ENCODE data around the gene KLF3. TPM values are rescaled to one million over a fixed set of nuclear protein-coding genes. Genes with fewer than 3 reads are reported as not detected.
A peak's percentile ranks its signal among the peaks of the same experiment; 100 is the strongest.

The KLF3 gene
- total RNA-seq, 2 donors from 2014 or later = 91.7 to 95.2 TPM

DNA sequence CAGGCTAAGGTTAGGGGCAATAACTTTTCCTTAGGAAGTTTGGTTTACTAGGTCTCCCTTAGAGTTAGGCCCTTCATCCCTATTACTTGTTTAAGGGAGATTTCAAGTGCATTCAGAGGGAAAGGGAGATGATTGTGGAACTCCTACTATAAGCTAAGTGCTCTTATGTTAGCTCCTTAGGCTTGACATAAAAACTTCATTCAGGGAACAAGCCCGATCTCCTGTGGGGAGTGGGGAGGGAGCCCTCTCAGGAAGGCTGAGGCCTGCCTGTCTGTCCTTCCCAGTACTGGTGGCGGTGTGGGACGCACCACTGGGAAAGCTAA is 8.0 kb downstream of the KLF3 start:
- H3K27ac Mint-ChIP-seq = peak overlapping the region; percentile 95
- H3K36me3 Mint-ChIP-seq (ENCODE audit: low read depth) = no peaks in the 10 kb centered on the region
- H3K4me1 Mint-ChIP-seq = peaks cover 74% of the 10 kb centered on the region
- no peak for DNase-seq
- H3K27me3 Mint-ChIP-seq = no peaks in the 10 kb centered on the region
- ATAC-seq = no peak
- H3K4me3 Mint-ChIP-seq = peak overlapping the region; percentile 89
- no peaks in the 10 kb centered on the region for H3K9me3 ChIP-seq (ENCODE audit: control insufficient read depth, low read length, poor library complexity, severe bottlenecking)

DNA sequence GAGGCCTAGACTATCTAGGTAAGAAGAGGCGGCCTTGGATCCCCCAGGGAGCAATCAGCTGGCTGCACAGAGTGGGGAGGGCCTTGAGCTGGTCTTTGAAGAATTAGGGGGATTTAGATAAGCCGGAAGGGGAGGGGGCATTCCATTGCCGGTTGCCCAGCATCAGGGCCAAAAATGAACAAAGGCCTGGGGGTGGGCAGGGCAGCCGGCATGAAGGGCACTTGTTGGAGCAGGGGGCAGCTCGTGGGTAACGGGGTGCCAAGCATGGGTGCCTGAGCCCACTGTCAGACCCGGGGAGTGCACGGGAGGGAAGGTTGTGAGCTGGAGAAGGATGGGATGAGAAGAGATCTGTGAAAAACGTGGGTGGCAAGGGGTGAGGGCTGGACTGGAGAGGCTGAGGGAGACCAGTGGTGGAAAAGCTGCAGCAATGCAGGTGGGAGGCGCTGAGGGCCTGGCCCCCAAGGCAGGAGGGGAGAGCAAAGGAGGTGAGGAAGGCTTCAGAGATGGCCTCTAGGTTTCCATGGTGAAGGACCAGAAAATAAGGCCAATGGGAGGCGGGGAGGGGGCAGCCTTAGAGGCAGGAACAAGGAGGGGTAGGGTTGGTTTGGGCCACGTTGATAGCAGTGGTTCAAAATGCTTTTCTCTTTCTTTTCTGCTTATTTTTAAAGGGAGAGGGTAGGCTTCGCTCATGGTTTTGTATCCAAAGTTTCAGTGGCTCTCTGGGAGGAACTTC is 8.6 kb downstream of the KLF3 start:
- H3K9me3 ChIP-seq (ENCODE audit: control insufficient read depth, low read length, poor library complexity, severe bottlenecking) = no peaks in the 10 kb centered on the region
- no peak for ATAC-seq
- Mint-ChIP-seq H3K27me3 (no peaks in the 10 kb centered on the region), H3K4me1 (peaks cover 72% of the 10 kb centered on the region), H3K36me3 (ENCODE audit: low read depth) (no peaks in the 10 kb centered on the region), H3K4me3 (peak overlapping the region; percentile 89), H3K27ac (peak overlapping the region; percentile 95)
- DNase-seq = no peak

DNA sequence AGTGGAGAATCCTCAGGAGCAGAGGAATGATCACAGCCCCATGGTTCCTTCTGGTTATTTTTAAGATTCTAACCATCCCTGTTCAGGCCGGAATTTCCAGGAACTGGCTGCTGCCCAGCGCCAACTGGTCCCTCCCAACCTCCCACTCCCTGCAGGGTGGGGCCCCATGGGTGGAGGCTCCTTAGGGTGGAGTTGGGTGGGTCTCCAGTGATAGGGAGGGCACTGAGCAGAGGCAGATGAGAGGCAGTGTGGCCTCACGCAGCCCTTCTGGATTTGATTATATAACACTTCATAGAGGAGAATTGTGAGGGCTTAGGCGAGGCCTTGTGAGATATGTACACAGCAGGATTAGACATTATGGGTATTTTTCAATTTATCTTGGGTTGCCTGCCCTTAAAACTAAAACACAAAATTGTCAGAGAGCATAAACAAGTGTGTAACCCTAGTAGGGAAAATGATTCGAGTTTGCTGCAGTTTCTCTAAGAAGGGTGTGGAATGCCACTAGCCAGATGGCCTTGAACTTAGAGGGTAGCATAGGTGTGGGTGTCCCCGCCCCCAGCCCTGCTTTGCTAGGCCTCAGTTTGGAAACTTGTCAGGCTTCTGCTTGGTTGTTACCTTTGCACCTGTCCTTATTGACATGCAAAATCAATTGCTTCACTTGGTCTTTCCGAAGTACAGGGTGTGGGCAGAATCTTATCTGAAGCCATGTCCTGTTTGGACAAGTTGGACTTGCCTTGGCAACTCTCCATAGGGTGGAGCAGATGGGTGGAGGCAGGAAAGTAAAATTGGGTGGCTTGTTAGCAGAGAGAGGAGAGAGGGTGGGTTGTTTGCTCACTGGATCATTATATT is 9.4 kb downstream of the KLF3 start:
- peak overlapping the region; percentile 89 for H3K4me3 Mint-ChIP-seq
- no peak for DNase-seq
- H3K9me3 ChIP-seq (ENCODE audit: control insufficient read depth, low read length, poor library complexity, severe bottlenecking) = no peaks in the 10 kb centered on the region

DNA sequence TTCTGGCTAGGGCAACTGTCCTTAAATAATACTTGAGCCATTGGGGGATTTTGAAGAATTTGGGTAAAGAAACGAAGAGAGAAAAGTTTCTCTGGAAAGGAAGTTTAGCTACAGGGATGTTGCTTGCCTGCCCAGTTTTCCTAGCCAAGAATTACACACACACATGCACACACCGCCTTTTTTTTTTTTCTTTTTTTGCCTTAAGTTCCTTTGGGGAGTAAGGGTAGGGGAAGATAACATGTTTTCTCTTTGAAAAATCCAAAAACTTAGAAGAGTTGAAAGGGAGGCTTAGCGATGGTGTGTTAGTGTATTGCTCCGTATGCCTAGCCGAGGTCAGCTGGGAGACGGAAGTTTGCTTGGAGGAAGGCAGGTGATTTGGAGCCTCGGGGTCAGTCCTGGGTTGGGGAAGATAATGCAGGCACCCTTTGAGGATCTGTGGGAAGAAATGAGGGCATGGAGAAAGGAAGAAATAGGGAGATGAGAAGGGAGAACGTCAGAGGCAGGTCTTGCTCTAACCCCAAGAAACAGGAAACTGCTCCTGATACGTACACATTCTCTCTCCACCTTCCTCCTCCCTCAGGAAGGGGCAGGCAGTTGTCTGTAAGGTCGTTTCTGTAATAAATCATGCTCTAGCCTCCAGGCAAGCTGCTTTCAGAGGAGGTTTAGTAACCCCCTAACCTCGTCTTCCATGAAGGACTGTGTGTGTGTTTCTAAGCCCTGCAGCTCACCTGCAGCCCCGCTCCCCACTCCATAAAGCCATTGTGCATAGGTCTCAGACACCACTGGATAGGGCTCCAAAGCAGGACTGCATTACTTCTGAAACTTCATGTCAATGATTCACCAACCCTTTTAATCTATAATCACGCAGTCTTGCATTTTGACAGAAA is 10.5 kb downstream of the KLF3 start:
- Mint-ChIP-seq H3K4me3 (peak overlapping the region; percentile 84), H3K36me3 (ENCODE audit: low read depth) (peaks cover 3% of the 10 kb centered on the region), H3K27ac (peak overlapping the region; percentile 95), H3K4me1 (peaks cover 82% of the 10 kb centered on the region), H3K27me3 (no peaks in the 10 kb centered on the region)
- ATAC-seq = peak; percentile 20
- no peaks in the 10 kb centered on the region for H3K9me3 ChIP-seq (ENCODE audit: control insufficient read depth, low read length, poor library complexity, severe bottlenecking)
- no peak for DNase-seq

More for the DNA sequence above, 9.4 kb downstream of the KLF3 start:
- Mint-ChIP-seq H3K4me1 (peaks cover 80% of the 10 kb centered on the region), H3K27ac (peak overlapping the region; percentile 95), H3K36me3 (ENCODE audit: low read depth) (no peaks in the 10 kb centered on the region), H3K27me3 (no peaks in the 10 kb centered on the region)
- ATAC-seq = peak; percentile 30

- H3K9me3 ChIP-seq (ENCODE audit: control insufficient read depth, low read length, poor library complexity, severe bottlenecking) = no peaks in the 10 kb centered on the region
- peak overlapping the region; percentile 95 for H3K27ac Mint-ChIP-seq
- H3K27me3 Mint-ChIP-seq = no peaks in the 10 kb centered on the region
- H3K4me1 Mint-ChIP-seq = peaks cover 78% of the 10 kb centered on the region
- peak overlapping the region; percentile 70 for H3K4me3 Mint-ChIP-seq
- peak; percentile 59 to 83 (median 66) for DNase-seq
- ATAC-seq = peak; percentile 78
- H3K36me3 Mint-ChIP-seq (ENCODE audit: low read depth) = peaks cover 3% of the 10 kb centered on the region
Observed at GRCh38 chr4:38675146-38676121, 11.4 kb downstream of the KLF3 start.

DNA sequence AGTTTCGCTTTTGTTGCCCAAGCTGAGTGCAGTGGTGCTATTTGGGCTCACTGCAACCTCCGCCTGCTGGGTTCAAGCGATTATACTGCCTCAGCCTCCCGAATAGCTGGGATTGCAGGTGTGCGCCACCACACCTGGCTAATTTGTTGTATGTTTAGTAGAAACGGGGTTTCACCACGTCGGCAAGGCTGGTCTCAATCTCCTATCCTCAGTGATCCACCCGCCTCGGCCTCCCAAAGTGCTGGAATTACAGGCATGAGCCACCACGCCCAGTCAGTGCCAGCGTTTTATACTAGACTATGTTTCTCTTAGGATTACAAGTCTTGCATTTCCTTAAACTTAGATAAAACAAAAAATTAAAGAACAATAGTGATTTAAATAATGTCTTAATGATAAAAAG is 13.0 kb downstream of the KLF3 start:
- H3K9me3 ChIP-seq (ENCODE audit: control insufficient read depth, low read length, poor library complexity, severe bottlenecking) = no peaks in the 10 kb centered on the region
- Mint-ChIP-seq H3K27ac (peak overlapping the region; percentile 32), H3K4me1 (peaks cover 68% of the 10 kb centered on the region), H3K4me3 (no peak overlapping the region), H3K27me3 (no peaks in the 10 kb centered on the region), H3K36me3 (ENCODE audit: low read depth) (peaks cover 6% of the 10 kb centered on the region)
- no peak for DNase-seq
- no peak for ATAC-seq

- Mint-ChIP-seq H3K27me3 (no peaks in the 10 kb centered on the region), H3K4me1 (peaks cover 66% of the 10 kb centered on the region), H3K36me3 (ENCODE audit: low read depth) (peaks cover 6% of the 10 kb centered on the region), H3K27ac (peak overlapping the region; percentile 32), H3K4me3 (no peak overlapping the region)
- no peak for ATAC-seq
- no peaks in the 10 kb centered on the region for H3K9me3 ChIP-seq (ENCODE audit: control insufficient read depth, low read length, poor library complexity, severe bottlenecking)
- DNase-seq = no peak
Observed at GRCh38 chr4:38677441-38677840, 13.4 kb downstream of the KLF3 start.

DNA sequence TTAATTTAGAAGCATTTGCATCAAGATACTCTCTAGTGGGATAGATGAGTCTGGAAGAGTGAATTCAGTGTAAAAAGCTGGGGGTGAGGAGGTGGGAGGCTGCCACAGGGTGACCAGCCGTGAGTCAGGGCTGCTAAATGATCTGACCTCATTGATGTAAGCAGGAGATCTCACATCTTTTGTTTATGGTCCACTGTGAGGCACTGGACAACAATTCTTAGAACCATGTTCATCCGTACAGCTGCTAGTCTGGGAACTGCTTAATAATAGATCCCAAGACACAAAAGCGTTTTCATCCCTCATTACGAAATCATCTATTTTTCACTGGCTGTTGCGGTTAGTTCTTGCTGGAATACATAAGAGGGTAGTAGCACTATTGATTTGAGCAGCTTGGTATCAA is 14.1 kb downstream of the KLF3 start:
- Mint-ChIP-seq H3K4me3 (no peak overlapping the region), H3K27ac (peak overlapping the region; percentile 78), H3K4me1 (peaks cover 62% of the 10 kb centered on the region), H3K36me3 (ENCODE audit: low read depth) (peaks cover 6% of the 10 kb centered on the region), H3K27me3 (no peaks in the 10 kb centered on the region)
- ATAC-seq (no peak), DNase-seq (no peak)
- no peaks in the 10 kb centered on the region for H3K9me3 ChIP-seq (ENCODE audit: control insufficient read depth, low read length, poor library complexity, severe bottlenecking)

- no peaks in the 10 kb centered on the region for H3K9me3 ChIP-seq (ENCODE audit: control insufficient read depth, low read length, poor library complexity, severe bottlenecking)
- Mint-ChIP-seq H3K27me3 (no peaks in the 10 kb centered on the region), H3K4me1 (peaks cover 56% of the 10 kb centered on the region), H3K27ac (no peak overlapping the region), H3K36me3 (ENCODE audit: low read depth) (peaks cover 8% of the 10 kb centered on the region), H3K4me3 (no peak overlapping the region)
- DNase-seq (no peak), ATAC-seq (no peak)
Observed at GRCh38 chr4:38679921-38680320, 15.9 kb downstream of the KLF3 start.

DNA sequence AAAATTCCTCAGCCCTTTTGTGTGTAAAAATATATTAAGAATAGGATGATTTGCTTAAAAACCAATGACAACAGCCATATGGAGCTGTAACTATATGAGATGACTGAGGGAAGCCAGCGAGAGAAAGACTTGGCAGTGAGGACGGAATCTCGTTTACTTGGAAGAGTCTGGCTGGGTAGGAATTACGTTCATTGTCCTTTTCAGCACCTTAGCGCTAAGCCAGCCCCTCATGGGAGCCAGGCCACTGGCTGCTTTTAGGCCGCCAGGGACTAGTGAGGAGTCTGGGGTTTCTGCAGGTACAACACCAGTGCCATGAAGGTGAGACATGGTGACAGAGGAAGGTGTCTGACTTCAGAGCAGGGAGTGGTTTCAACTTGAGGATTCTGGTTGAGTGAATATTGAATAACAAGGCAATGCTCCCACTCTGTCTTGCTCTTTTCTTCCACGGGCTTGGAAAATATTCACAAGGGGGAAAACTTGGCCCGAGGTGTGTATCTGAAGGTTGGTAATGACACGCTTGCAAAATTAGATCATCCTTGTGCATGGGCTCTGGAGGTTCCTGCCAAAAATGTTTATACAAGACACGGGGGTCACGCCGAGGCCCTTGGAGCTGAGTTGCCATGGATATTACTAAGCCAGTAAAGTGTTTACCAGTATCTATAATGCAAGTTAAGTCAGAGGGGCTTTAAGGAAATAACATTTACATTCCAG is 17.4 kb downstream of the KLF3 start:
- DNase-seq (no peak), ATAC-seq (no peak)
- Mint-ChIP-seq H3K4me3 (peak overlapping the region; percentile 64), H3K4me1 (peaks cover 51% of the 10 kb centered on the region), H3K36me3 (ENCODE audit: low read depth) (peaks cover 8% of the 10 kb centered on the region), H3K27me3 (no peaks in the 10 kb centered on the region), H3K27ac (no peak overlapping the region)
- H3K9me3 ChIP-seq (ENCODE audit: control insufficient read depth, low read length, poor library complexity, severe bottlenecking) = no peaks in the 10 kb centered on the region

DNA sequence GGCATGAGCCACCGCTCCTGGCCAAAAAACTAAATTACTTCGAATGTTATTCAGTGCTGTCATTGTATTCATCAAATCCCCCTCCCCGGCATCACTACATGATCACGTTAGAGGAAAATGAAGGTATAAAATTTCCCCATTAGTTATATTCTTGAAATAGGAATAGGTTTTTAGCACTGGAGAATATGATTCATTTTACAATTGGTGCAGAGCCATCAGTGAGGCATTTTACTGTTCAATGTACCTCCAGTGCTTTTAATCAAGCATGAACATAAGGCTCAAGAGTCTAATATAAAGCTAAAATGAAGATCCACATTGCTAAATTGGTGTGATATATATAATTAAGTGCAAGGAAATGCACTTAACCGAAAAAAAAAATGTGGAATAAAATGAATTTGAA is 18.3 kb downstream of the KLF3 start:
- Mint-ChIP-seq H3K4me3 (peak overlapping the region; percentile 31), H3K27me3 (no peaks in the 10 kb centered on the region), H3K27ac (no peak overlapping the region), H3K36me3 (ENCODE audit: low read depth) (peaks cover 8% of the 10 kb centered on the region), H3K4me1 (peaks cover 55% of the 10 kb centered on the region)
- DNase-seq (no peak), ATAC-seq (no peak)
- H3K9me3 ChIP-seq (ENCODE audit: control insufficient read depth, low read length, poor library complexity, severe bottlenecking) = no peaks in the 10 kb centered on the region

GRCh38 chr4:38683276-38683675 is 19.3 kb downstream of the KLF3 start:
- H3K27ac Mint-ChIP-seq = no peak overlapping the region
- ATAC-seq (no peak), DNase-seq (no peak)
- no peaks in the 10 kb centered on the region for H3K9me3 ChIP-seq (ENCODE audit: control insufficient read depth, low read length, poor library complexity, severe bottlenecking)
- H3K4me1 Mint-ChIP-seq = peaks cover 51% of the 10 kb centered on the region
- H3K36me3 Mint-ChIP-seq (ENCODE audit: low read depth) = peaks cover 8% of the 10 kb centered on the region
- no peaks in the 10 kb centered on the region for H3K27me3 Mint-ChIP-seq
- H3K4me3 Mint-ChIP-seq = no peak overlapping the region

All from T-helper 17 cell (primary cell).